ENCODE measurements around the gene DBF4. TPM values are rescaled to one million over a fixed set of nuclear protein-coding genes. Genes with fewer than 3 reads are reported as not detected.
"Not testable (repeated sequence)": the region's sequence is repeated elsewhere in the genome, so short reads cannot be mapped to it uniquely, and the experiment has no call there.

The DBF4 gene
- total RNA-seq, 1 donor from 2014 or later, result 17.0 TPM

DNA sequence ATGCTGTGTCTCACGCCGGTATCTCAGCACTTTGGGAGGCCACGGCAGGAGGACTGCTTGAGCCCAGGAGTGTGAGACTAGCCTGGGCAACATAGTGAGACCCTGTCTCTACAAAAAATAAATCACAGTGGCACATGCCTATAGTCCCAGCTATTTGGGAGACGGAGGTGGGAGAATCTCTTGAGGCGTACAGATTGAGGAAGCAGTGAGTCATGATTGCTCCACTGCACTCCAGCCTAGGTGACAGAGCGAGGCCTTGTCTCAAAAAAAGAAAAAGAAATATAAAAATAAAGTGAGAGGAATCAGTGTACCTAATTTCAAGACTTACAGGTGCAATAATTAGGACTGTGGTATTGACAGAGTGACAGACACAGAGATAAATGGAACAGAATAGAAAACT lies 24.0 kb upstream of the DBF4 start:
- H3K36me3 ChIP-seq (ENCODE audit: control insufficient read depth, insufficient read depth, low read length), result no peaks in the 10 kb centered on the region
- no peaks in the 10 kb centered on the region for H3K27me3 ChIP-seq (ENCODE audit: control insufficient read depth, insufficient read depth, low read length)
- TF ChIP-seq CTCF (IDR thresholded peaks at IDR 0.05; ENCODE audit: insufficient read depth, low read length, poor library complexity, severe bottlenecking), result no peak
- DNase-seq (ENCODE audit: low read depth), result no peak
- no peak overlapping the region for H3K4me3 ChIP-seq (ENCODE audit: low read depth, low read length)

GRCh38 chr7:87853237-87853864 lies 22.9 kb upstream of the DBF4 start:
- TF ChIP-seq CTCF (IDR thresholded peaks at IDR 0.05; ENCODE audit: insufficient read depth, low read length, poor library complexity, severe bottlenecking), result no peak
- Histone ChIP-seq H3K27me3 (ENCODE audit: control insufficient read depth, insufficient read depth, low read length) (no peaks in the 10 kb centered on the region), H3K4me3 (ENCODE audit: low read depth, low read length) (no peak overlapping the region), H3K36me3 (ENCODE audit: control insufficient read depth, insufficient read depth, low read length) (no peaks in the 10 kb centered on the region)
- DNase-seq (ENCODE audit: low read depth), result no peak

DNA sequence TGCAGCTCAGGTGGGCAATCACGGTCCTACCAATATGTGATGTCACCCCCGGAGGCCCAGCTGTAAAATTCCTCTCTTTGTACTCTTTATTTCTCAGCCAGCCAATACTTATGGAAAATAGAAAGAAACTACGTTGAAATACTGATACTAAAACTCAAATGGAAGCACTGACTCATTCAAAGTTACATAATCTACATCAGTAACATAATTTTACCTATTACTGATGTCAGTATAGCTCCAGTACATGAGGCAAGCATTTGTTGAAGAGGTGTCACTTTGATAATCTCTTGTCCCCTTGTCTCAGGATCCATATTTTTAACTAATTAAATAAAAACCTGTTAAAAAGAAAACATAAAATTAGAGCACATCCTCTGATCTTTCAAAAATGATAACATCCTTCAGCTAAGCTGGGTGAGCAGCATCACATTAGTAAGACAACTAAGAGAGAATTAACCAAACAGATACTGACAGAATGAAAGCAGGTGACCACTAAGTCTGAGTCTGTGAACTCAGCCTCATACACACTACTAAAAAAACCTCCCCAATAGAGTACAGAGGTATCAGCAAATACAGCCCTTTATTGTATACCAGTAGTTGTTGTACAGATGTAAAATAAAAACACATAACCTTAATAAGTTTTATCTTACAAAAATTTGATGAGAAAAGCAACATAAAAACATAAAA lies 17.7 kb upstream of the DBF4 start:
- TF ChIP-seq CTCF (IDR thresholded peaks at IDR 0.05; ENCODE audit: insufficient read depth, low read length, poor library complexity, severe bottlenecking), result no peak
- no peaks in the 10 kb centered on the region for H3K36me3 ChIP-seq (ENCODE audit: control insufficient read depth, insufficient read depth, low read length)
- no peaks in the 10 kb centered on the region for H3K27me3 ChIP-seq (ENCODE audit: control insufficient read depth, insufficient read depth, low read length)
- H3K4me3 ChIP-seq (ENCODE audit: low read depth, low read length), result no peak overlapping the region
- DNase-seq (ENCODE audit: low read depth), result no peak

DNA sequence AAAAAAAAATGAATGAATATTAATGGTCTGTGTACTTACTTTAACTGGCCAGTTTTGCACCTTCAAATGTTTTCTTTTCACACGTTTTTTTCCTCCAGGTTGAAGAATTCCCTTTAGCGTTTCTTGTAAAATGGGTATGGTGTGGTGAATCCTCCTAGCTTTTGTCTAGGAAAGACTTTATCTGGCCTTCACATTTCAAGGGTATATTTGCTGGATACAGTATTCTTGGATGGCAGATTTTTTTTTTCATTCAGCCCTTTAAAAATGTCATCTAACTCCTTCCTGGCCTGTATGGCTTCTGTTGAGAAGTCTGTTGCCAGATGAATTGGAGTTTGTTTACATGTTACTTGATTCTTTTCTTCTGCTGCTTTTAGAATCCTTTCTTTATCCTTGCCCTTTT lies 10.2 kb upstream of the DBF4 start:
- Histone ChIP-seq H3K36me3 (ENCODE audit: control insufficient read depth, insufficient read depth, low read length) (no peaks in the 10 kb centered on the region), H3K4me3 (ENCODE audit: low read depth, low read length) (no peak overlapping the region), H3K27me3 (ENCODE audit: control insufficient read depth, insufficient read depth, low read length) (no peaks in the 10 kb centered on the region)
- DNase-seq (ENCODE audit: low read depth), result no peak
- TF ChIP-seq CTCF (IDR thresholded peaks at IDR 0.05; ENCODE audit: insufficient read depth, low read length, poor library complexity, severe bottlenecking), result no peak

DNA sequence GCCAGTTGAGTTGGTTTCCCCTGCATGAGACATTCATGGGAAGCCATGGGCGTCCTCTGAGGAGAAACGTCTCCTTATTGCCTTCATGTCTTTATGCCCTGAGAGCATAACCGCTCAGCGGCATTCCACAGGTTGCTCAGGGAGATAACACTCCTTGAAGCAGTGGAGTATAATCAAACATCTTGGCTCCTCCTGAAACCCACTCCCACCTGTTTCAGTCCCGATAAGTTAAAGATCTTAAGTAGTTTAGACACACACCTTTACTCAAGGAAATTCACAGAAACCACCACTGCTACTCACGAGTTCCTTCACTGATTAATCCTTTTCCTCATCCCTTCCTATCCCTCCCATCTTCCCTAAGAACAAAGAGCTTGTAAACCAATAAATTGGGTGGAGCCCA lies 9.8 kb upstream of the DBF4 start:
- not testable (repeated sequence) for H3K27me3 ChIP-seq (ENCODE audit: control insufficient read depth, insufficient read depth, low read length); H3K36me3 ChIP-seq (ENCODE audit: control insufficient read depth, insufficient read depth, low read length); H3K4me3 ChIP-seq (ENCODE audit: low read depth, low read length); DNase-seq (ENCODE audit: low read depth)

- Histone ChIP-seq H3K27me3 (ENCODE audit: control insufficient read depth, insufficient read depth, low read length) (no peaks in the 10 kb centered on the region), H3K4me3 (ENCODE audit: low read depth, low read length) (no peak overlapping the region), H3K36me3 (ENCODE audit: control insufficient read depth, insufficient read depth, low read length) (no peaks in the 10 kb centered on the region)
- TF ChIP-seq CTCF (IDR thresholded peaks at IDR 0.05; ENCODE audit: insufficient read depth, low read length, poor library complexity, severe bottlenecking), result no peak
- DNase-seq (ENCODE audit: low read depth), result no peak
These were observed 5.8 kb upstream of the DBF4 start for GRCh38 chr7:87870471-87870870.
